Activated T-cell treated with anti-CD3 and anti-CD28 coated beads for 4 hours (primary cell): Measurements from ENCODE around the gene MEX3A.
"Not testable (repeated sequence)": the region's sequence is repeated elsewhere in the genome, so short reads cannot be mapped to it uniquely, and the experiment has no call there.

Source experiments
- DNase-seq: peaks from one replicate; pipeline ENCODE4 v3.0.0-alpha.2; 2020

Gene MEX3A

DNA sequence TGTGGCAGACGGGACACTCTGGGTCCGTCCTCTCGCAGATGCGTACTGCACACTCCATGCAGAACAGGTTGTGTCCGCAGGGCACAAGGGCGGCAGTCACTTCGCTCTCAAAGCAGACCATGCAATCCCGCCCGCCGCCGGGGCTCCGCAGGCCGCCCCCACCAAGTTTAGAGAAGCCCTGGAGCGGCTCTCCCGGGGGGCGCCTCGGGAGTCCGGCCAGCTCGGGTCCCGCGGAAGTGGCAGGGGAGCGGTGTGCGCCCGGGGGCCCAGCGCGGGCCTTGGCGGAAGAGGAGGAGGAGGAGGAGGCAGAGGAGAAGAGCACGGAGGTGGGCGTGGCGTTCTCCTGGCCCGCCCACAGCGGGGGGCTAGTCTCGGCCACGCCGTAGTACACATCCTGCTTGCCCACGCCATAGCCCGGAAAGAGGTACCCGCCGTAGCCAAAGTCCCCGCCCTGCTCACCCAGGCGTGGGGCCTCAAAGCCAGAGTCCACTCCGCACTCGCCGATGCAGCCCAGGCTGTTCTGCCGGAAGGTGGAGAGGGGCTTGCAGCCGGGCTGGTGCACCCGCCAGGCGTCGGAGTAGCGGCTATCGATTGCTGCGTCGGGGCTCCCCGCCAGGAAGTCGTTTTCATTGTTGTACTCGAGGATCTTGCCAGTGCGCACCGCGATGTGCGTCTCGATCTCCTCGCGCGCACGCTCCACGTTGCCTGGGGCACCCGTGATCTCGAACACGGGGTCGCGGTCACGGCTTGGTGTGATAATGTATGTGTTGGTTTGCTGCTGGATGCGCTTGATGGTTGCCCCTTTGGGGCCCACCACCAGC lies 5.4 kb downstream of the MEX3A start:
- DNase-seq = no peak

DNA sequence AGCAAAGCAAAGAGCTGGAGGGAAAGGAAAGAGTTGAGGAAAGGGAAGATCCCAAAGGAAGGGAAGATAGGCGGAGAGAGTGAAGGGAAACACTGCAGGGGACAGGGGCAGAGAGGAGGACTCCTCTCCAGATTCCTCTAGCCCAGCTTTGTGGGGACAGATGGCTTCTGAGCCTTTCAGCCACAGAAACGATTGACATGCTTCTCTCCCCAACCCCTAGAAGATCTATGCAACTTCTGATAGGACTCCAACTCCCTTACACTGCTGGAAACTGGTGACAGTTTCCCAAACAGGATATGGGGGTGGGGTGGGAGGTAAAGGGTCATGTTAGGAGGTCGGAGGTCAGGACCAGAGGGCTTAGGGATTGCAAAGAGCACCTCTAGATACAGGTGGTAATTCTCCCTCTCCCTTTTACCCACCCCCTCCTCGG lies 6.5 kb downstream of the MEX3A start:
- no peak for DNase-seq

DNA sequence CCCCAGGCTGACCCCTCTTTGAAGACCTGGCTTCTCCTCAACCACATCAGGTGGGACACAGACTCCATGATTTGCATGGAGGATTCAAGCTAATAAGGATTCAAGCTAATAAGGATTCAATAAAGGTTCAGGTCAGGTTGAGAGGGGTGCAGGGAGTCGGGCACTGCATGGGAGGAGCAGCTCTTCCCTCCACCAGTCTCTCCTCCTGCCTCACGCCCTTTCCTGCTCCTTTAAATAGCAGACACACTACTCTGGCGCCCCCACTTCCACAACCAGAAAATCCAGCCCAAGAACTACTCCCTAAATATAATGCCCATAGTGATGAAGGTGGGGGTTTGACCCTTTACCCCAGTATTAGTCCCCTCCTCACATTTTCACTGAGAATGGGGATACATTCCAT lies 7.1 kb downstream of the MEX3A start:
- DNase-seq = no peak

DNA sequence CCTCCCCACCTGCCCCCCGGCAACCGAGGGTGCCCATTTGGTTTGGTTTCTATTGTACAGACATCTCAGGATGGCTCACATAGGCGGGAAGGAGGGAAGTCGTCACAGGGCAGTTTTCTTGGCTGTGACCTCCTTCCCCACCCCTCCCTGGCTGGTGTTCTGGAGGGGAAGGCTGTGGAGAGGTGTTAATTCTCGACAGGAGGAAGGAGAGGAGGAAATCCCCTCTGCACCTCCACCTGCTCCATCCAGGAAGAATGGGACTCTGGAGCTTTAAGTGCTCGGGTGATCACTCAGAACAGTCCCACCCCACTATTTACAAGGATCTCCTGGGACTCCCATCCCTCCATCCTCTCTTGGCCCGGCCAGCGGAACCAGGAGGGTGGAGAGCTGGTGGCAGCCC lies 7.6 kb downstream of the MEX3A start:
- no peak for DNase-seq

DNA sequence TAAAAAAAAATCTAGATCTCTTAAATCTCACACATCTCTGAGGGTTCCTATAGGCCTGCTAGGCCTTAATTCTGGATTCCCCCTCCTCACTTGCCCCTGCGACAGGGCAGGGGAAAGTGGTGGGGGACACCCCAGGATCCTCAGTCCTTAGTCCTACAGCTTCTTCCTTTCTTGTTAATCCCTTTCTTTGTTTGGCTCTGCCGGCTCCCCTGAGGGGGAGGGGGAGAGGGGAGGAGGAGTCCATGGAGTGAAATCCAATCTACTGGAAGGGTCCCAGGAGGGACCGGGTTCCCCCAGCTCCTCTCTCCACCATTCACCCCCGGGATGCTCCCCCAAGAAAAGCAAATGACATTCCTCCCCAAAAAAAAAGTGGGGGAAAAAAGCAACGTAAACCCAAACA lies 8.5 kb downstream of the MEX3A start:
- no peak for DNase-seq

DNA sequence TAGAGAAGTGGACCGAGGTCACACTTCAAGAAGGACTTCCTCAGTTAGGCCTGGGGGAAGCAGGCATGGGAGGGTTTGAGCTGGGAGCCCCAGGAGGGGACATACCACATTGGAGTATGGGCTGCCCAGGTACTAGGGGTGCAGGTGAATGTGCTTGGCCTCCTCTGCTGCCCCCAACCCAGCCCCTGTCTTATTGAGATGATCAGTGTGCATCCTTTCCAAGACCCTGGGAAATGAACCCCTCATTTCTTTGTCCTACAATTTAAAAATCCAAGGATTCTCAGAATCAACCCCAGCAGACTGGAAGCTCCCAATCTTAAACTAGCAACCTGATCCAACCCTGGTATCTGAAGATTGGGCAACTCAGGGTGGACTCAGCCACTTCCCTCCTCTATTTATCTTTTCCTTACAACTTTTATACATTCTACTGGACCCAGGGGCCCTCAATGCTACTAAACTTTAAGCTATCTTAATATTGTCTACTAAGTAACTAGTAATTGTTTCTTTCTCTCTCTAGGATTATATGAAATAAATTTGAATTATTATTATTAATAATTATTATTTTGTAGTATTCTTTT lies 9.1 kb downstream of the MEX3A start:
- DNase-seq = no peak

DNA sequence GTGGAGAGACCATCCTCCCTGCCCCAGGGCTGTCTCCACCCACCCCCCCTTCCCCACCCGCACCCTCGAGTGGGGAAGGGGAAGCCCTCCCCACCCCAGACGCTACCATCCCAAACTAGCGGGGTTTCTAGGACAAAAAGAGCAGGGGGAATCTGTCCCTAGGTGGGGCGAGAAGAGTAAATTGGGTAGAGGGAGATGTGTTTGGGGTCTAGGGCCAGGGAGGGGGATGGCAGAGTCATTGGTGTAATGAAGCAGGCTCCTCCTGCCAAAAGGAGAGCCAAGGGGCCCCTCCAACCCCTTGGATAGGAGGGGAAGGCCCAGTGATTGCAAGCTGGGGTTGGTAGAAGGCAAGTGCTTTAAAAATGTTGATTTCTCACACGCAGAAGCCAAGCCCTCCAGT lies 10.0 kb downstream of the MEX3A start:
- no peak for DNase-seq

DNA sequence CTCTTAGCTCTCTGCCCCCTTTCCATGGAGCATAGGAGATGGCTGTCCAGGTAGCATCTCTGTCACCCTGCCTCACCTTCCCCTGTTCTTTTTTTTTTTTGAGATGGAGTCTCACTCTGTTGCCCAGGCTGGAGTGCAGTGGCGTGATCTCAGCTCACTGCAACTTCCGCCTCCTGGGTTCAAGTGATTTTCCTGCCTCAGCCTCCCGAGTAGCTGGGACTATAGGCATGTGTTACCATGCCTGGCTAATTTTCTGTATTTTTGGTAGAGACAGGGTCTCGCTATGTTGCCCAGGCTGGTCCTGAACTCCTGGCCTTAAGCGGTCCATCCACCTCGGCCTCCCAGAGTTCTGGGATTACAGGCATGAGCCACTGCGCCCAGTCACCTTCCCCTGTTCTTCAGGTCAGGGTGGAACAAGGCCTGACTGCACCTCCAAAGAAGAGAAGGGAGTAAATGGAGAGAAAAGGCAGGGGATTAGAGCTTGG lies 10.9 kb downstream of the MEX3A start:
- DNase-seq = not testable (repeated sequence)

DNA sequence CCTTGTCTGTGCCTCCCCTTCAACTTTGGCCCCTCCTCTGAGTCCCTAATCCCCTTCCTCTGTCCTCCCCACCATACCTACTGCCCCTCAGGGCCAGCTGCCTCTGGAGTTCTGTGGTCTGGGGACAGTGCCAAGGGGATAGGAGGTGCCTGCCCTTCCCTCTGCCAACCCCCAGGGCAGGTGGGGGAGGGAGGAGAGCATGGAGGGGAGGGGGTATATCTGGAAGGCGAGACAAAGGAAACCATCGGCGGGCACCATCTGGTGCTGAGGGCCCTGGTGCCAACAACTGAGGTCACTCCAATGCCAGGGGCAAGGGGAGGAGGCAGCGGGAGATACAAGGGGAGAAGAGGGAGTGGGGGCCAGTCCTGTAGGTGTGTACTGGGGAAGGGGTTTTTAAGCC lies 11.7 kb downstream of the MEX3A start:
- no peak for DNase-seq

DNA sequence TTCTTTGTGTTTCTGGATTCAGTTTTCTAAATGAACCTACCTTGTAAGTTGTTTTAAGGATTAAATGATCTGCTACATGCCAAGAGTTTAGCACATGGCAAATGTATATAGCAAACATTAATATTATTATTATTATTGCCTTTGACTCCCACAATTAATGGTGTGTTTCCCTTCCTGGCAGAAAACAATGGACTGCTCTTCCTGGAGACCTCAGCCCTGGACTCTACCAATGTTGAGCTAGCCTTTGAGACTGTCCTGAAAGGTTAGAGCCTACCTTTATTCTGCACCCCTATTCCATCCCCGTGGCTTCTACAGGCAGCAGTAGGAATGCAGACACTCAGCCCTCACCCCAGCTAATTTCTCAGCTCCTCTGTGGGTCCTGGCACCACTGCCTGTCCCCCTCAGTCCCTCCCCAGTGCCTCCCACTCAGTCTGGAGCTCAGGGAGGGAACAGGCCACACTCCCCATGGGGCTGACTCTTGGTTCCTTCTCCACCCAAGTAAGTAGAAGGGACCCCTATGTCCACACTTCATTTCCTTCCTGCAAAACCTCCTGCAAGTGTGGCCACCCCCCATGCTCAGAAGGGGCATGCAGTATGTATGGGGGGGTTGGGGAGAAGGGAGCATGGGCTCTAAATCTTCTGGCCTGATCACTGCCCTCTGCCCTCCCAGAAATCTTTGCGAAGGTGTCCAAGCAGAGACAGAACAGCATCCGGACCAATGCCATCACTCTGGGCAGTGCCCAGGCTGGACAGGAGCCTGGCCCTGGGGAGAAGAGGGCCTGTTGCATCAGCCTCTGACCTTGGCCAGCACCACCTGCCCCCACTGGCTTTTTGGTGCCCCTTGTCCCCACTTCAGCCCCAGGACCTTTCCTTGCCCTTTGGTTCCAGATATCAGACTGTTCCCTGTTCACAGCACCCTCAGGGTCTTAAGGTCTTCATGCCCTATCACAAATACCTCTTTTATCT lies 12.5 kb downstream of the MEX3A start:
- no peak for DNase-seq

DNA sequence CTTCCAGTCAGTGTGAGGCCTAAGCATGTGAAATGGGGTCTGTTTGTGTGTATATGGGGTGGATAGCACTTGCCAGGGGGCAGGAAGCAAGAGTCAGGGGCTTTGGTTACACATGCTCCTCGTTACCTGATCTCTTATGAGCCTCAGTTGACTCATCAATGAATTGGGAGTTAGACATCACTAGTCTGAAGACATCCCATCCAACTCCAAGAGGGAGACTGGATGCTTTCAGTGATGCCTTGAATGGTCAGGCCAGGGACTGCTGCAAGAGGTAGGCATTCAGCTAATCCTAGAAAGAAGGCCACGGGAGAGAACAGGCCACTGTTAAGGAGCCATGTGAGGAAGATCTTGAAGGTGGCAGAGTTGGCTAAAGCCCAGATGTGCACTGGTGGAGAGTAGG lies 15.0 kb downstream of the MEX3A start:
- DNase-seq = no peak

DNA sequence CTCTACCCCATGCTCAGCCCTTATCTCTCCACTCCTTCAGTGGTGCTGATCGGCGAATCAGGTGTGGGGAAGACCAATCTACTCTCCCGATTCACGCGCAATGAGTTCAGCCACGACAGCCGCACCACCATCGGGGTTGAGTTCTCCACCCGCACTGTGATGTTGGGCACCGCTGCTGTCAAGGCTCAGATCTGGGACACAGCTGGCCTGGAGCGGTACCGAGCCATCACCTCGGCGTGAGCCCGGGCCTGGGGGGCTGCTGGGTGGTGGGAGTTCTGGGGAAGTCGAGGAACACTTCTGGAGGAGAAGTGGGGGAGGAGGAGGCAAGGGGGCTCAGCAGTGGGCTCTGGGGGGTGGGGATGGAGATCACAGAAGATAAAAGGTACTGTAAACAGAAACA lies 16.4 kb downstream of the MEX3A start:
- no peak for DNase-seq

DNA sequence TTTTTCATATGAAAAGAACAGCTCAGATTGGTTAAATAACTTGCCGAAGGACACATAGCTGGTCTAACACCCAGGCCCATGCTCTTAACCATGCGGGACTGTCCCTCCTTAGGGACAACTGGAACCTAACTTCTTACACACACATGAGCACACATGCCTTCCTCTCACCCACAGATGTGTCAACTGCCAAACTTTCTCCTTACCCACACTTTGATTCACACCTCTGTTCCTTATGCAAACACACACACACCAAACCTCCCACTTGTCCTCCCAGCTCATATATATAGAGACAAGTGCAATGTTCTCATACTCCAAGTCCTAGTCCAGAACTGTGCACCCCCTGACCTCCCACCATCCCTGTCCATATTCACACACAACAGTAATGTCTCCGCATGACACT lies 17.1 kb downstream of the MEX3A start:
- DNase-seq = no peak

DNA sequence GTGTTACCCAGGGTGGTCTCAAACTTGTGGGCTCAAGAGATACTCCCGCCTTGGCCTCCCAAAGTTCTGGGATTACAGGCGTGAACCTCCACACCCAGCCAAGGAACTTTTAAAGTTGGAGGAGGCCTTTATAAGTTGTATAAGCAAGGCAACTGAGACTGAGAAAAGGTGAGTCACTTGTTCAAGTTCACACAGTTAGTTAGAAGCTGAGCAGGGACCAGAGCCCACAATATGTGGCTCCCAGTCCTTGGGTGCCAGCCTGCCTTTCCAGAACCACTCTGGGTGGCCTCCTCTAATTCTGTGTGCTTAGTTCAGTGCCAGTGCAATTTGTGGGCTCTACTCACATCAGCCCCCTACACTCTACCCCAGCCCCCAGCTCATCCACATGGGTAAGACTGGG lies 17.6 kb downstream of the MEX3A start:
- DNase-seq = no peak

DNA sequence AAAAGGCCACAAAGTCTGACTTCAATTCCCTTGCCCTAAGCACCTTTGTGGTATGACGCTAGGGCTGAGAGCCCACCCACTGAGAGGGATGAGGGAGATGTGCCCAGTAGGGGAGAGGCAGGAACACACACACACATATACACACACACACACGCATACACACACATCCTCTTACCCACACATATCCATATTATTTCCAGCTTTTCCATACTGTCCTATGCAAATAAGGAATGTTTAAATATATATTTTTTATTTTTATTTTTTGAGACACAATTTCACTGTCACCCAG lies 18.3 kb downstream of the MEX3A start:
- DNase-seq = no peak

DNA sequence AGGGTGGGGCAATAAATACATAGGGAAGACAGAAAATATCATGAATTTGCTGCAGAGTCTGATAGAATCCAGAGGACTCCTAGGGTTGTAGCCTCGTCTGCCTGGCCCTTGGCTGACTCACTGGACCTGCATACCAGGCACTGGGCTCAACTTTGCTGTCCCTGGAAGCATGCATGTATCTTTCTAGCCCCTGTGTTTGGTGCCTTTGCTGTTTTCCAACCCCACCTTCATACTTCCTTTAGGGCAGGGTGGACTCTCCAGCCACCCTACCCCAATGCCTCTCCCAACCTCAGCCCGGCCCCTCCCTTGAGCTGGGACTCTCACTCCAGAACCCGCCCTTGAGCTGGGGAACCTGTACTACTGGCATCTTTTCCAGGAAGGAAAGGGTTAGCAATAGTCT lies 20.1 kb downstream of the MEX3A start:
- DNase-seq = no peak

DNA sequence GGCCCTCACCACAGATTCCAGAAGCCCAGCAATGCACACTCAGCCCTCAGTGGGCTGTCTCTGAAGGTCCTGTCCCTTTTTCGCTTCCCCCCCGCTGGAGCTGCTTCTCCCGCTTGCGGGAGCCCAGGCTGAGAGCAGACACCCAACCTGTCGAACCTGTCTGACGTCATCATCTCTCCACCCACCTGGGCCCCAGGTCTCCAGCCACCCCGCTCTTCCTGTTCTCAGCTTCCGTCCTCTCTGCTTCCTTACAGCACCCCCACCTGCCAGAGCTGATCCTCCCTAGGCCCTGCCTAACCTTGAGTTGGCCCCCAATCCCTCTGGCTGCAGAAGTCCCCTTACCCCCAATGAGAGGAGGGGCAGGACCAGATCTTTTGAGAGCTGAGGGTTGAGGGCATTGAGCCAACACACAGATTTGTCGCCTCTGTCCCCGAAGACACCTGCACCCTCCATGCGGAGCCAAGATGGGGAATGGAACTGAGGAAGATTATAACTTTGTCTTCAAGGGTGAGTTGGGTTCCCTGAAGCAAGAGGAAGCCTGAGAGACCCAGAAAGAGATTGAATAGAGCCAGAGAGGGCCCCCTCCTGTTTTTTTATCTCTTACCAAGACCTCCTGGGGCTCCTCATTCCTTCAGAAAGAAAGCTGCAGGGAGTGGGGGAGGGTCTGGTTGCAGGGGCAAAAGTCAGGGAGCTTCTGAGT lies 21.2 kb downstream of the MEX3A start, which contains the start of gene RAB25:
Gene RAB25 (plus strand): TSS at position 224 of the 700 bp plus-strand sequence. CDS start 241 bp downstream, at position 465.
- DNase-seq = no peak

DNA sequence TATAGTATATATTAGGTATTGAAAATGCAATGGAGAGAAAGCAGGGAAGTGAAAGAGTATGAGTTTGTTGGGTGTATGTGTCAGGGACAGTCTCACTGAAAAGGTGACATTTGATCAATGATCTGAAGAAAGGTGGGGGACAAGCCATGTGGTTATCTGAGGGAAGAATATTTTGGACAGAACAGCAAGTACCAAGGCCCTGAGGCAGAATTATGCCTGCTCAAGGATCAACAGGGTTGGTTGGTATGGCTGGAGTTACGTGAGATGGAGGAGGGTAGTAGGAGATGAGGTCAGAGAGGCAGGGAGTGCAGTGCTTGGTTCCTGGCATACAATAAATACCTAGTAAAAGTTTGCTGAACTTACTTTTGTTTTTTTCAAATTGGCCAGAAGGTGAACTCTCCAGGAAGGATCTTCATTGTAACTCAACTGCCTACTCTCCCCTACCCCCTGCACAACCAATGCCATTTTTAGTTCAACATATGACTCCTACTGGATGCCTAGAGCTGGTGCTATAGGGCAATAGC lies 25.9 kb downstream of the MEX3A start:
- DNase-seq = no peak

DNA sequence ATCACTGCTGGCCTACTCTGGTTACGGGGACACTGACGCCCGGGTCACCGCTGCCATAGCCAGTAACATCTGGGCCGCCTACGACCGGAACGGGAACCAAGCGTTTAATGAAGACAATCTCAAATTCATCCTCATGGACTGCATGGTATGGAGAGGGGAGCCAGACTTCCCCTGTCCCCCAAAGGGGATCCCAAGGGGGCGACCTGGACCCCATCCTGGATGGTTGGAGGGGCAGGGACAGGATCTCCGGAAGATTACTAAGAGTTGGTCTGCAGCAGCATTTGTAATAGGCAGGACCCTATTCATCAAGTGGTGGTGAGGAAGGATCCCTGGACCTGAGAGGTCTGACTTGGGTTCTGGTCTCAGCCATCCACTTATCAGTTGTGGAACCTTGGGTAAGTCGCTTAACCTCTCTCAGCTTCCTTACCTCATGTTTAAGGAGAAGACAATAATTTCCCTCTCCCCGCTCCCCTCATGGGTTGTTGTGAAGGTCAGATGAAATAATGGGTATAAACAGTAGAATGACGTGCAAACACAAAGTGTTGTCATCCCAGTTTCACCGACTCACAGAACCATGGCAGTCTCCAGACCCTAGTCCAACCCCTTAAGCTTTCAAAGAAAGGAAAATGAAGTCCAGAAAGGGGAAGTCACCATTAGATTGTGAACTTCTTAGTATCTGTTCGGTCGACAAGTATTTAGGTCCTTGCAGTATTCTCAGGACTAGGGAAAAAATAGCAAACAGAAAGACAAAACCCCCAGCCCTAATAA lies 26.8 kb downstream of the MEX3A start:
- DNase-seq = no peak

DNA sequence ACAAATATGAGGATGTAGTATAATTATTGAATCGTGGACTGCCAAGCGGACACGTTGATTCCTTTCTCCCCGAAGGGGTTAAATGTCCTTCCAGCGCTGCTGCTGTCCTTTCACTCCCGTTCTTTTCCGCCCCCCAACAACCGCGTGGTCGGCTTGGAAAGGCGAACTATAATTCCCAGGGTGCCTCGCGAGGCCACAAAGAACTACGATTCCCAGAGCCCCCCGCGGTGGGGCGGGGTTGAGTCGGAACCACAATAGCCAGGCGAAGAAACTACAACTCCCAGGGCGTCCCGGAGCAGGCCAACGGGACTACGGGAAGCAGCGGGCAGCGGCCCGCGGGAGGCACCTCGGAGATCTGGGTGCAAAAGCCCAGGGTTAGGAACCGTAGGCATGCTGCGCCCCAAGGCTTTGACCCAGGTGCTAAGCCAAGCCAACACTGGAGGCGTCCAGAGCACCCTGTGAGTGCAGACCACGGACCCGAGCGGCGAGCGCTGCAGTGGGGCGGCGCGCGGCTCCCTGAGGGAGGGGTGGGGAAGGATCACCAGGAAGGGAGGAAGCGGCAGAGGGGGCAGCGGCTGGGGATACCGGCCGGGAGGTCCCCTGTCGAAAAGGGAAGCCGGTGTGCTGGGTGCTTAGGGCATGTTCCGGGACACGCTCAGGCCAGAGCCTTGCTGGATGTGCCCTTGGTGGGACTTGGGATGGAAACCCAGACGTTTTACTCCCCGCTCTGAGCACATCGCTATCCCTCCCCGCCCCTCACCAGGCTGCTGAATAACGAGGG lies 27.6 kb downstream of the MEX3A start, which contains the start of gene LAMTOR2:
Gene LAMTOR2 (plus strand): TSS at position 283 of the 781 bp plus-strand sequence. CDS start 108 bp downstream, at position 391.
- peak; percentile 98 for DNase-seq
